ENCODE measurements around the gene CACNA2D2. TPM values are rescaled to one million over a fixed set of nuclear protein-coding genes. Genes with fewer than 3 reads are reported as not detected.

Gene CACNA2D2
- total RNA-seq, 1 donor from 2014 or later: 0.40 TPM

GRCh38 chr3:50356553-50356952, 146.9 kb downstream of the CACNA2D2 start:
- Mint-ChIP-seq H3K4me3 (ENCODE audit: unreplicated experiment) (peak overlapping the region; percentile 93), H3K4me1 (ENCODE audit: low read depth) (peaks cover 49% of the 10 kb centered on the region), H3K36me3 (ENCODE audit: low read depth) (peaks cover 8% of the 10 kb centered on the region), H3K9me3 (ENCODE audit: low read depth) (no peaks in the 10 kb centered on the region), H3K27ac (ENCODE audit: unreplicated experiment) (peak overlapping the region; percentile 15), H3K27me3 (ENCODE audit: low read depth) (no peaks in the 10 kb centered on the region)
- DNase-seq (ENCODE audit: low spot score): no peak
- no peak for TF ChIP-seq CTCF (IDR thresholded peaks at IDR 0.05)

- TF ChIP-seq CTCF (IDR thresholded peaks at IDR 0.05): no peak
- peaks cover 54% of the 10 kb centered on the region for H3K4me1 Mint-ChIP-seq (ENCODE audit: low read depth)
- no peak for DNase-seq (ENCODE audit: low spot score)
- H3K4me3 Mint-ChIP-seq (ENCODE audit: unreplicated experiment): peak overlapping the region; percentile 93
- peaks cover 8% of the 10 kb centered on the region for H3K36me3 Mint-ChIP-seq (ENCODE audit: low read depth)
- H3K9me3 Mint-ChIP-seq (ENCODE audit: low read depth): no peaks in the 10 kb centered on the region
- peak overlapping the region; percentile 17 for H3K27ac Mint-ChIP-seq (ENCODE audit: unreplicated experiment)
- no peaks in the 10 kb centered on the region for H3K27me3 Mint-ChIP-seq (ENCODE audit: low read depth)
Measured at GRCh38 chr3:50355829-50356552, 147.4 kb downstream of the CACNA2D2 start.

- Mint-ChIP-seq H3K27ac (ENCODE audit: unreplicated experiment) (peak overlapping the region; percentile 5), H3K4me1 (ENCODE audit: low read depth) (peaks cover 59% of the 10 kb centered on the region), H3K27me3 (ENCODE audit: low read depth) (no peaks in the 10 kb centered on the region), H3K4me3 (ENCODE audit: unreplicated experiment) (no peak overlapping the region), H3K9me3 (ENCODE audit: low read depth) (no peaks in the 10 kb centered on the region), H3K36me3 (ENCODE audit: low read depth) (peaks cover 8% of the 10 kb centered on the region)
- no peak for TF ChIP-seq CTCF (IDR thresholded peaks at IDR 0.05)
- DNase-seq (ENCODE audit: low spot score): no peak
Measured at GRCh38 chr3:50354850-50355249, 148.6 kb downstream of the CACNA2D2 start.

- H3K36me3 Mint-ChIP-seq (ENCODE audit: low read depth): peaks cover 8% of the 10 kb centered on the region
- H3K27me3 Mint-ChIP-seq (ENCODE audit: low read depth): no peaks in the 10 kb centered on the region
- H3K4me1 Mint-ChIP-seq (ENCODE audit: low read depth): peaks cover 59% of the 10 kb centered on the region
- peak overlapping the region; percentile 59 for H3K27ac Mint-ChIP-seq (ENCODE audit: unreplicated experiment)
- TF ChIP-seq CTCF (IDR thresholded peaks at IDR 0.05): no peak
- no peak for DNase-seq (ENCODE audit: low spot score)
- H3K4me3 Mint-ChIP-seq (ENCODE audit: unreplicated experiment): no peak overlapping the region
- no peaks in the 10 kb centered on the region for H3K9me3 Mint-ChIP-seq (ENCODE audit: low read depth)
Measured at GRCh38 chr3:50354186-50354764, 149.2 kb downstream of the CACNA2D2 start.

- Mint-ChIP-seq H3K4me1 (ENCODE audit: low read depth) (peaks cover 59% of the 10 kb centered on the region), H3K9me3 (ENCODE audit: low read depth) (no peaks in the 10 kb centered on the region), H3K27me3 (ENCODE audit: low read depth) (no peaks in the 10 kb centered on the region), H3K36me3 (ENCODE audit: low read depth) (peaks cover 8% of the 10 kb centered on the region), H3K4me3 (ENCODE audit: unreplicated experiment) (no peak overlapping the region), H3K27ac (ENCODE audit: unreplicated experiment) (peak overlapping the region; percentile 13)
- TF ChIP-seq CTCF (IDR thresholded peaks at IDR 0.05): no peak
- DNase-seq (ENCODE audit: low spot score): no peak
Measured at GRCh38 chr3:50353245-50354004, 150.0 kb downstream of the CACNA2D2 start.

Data from chondrocyte (in vitro differentiated cells).